ENCODE measurements around the gene GLYATL1.

GRCh38 chr11:58917159-58917783 lies 22.0 kb upstream of the GLYATL1 start:
- TF ChIP-seq POLR2A (IDR thresholded peaks at IDR 0.05) (no peak), CTCF (IDR thresholded peaks at IDR 0.05) (no peak), POLR2AphosphoS5 (IDR thresholded peaks at IDR 0.05) (no peak), EP300 (IDR thresholded peaks at IDR 0.05) (no peak)
